ENCODE measurements around the gene SHH.

DNA sequence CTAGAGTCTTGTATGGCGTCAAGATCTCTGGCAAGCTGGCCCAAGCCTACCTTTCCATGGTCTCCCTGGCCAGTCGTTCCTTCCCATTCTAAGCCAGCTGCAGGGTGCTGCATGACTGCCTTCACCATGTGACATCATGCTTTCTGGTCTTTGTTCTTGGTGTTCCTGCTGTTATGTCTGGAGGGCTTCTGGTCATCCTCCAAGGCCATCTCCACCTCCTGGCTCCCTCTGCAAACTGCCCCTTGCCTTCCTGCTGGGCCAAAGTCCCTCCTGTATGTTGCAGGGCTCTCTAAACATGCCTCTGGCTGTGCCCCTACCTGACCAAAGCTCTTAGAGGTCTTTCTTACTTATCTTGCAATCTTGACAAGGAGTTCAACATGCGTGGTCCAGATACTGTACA is 44.4 kb upstream of the SHH start:
- TF ChIP-seq CTCF (IDR thresholded peaks at IDR 0.05; ENCODE audit: insufficient read depth, low read depth, low read length) (no peak), EZH2 (IDR thresholded peaks at IDR 0.05; ENCODE audit: insufficient read depth, low read length) (no peak)
